ENCODE measurements around the gene GPN2.

DNA sequence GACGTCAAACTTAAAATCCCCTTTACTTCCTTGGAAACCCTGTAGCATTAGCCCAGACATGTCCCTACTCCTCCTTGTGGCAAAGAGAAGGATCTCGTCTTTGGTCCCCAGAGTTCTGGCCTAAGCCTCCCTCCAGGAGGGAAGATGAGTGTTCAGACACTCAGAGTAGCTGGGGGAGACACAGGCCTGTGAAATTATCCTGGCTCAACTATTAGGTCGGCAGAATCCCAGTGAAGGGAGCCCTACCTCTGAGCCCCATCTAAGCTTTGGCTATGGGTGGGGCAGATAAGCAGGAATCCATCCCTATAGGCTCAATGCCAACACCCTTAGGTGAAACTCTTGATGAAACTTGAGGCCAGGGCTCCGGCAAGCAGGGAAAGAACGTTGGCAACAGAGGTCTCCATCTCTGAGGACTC, 28.8 kb downstream of the GPN2 start:
- TF ChIP-seq, protein P1, sequence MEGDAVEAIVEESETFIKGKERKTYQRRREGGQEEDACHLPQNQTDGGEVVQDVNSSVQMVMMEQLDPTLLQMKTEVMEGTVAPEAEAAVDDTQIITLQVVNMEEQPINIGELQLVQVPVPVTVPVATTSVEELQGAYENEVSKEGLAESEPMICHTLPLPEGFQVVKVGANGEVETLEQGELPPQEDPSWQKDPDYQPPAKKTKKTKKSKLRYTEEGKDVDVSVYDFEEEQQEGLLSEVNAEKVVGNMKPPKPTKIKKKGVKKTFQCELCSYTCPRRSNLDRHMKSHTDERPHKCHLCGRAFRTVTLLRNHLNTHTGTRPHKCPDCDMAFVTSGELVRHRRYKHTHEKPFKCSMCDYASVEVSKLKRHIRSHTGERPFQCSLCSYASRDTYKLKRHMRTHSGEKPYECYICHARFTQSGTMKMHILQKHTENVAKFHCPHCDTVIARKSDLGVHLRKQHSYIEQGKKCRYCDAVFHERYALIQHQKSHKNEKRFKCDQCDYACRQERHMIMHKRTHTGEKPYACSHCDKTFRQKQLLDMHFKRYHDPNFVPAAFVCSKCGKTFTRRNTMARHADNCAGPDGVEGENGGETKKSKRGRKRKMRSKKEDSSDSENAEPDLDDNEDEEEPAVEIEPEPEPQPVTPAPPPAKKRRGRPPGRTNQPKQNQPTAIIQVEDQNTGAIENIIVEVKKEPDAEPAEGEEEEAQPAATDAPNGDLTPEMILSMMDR (IDR thresholded peaks at IDR 0.05): no peak
- no peak for TF ChIP-seq POLR2A (IDR thresholded peaks at IDR 0.05; ENCODE audit: low read depth)
- TF ChIP-seq EP300 (IDR thresholded peaks at IDR 0.05): no peak
- TF ChIP-seq POLR2AphosphoS5 (IDR thresholded peaks at IDR 0.05): no peak

Data from esophagus muscularis mucosa (tissue), 4 donors.